Amniotic stem cell (primary cell): ENCODE measurements around the gene RMND5A.
"Not testable (repeated sequence)": the region's sequence is repeated elsewhere in the genome, so short reads cannot be mapped to it uniquely, and the experiment has no call there.

Experiments
- DNase-seq: peaks from one replicate; lab custom pipeline; 2025; lab: John Stamatoyannopoulos, UW

Gene RMND5A

DNA sequence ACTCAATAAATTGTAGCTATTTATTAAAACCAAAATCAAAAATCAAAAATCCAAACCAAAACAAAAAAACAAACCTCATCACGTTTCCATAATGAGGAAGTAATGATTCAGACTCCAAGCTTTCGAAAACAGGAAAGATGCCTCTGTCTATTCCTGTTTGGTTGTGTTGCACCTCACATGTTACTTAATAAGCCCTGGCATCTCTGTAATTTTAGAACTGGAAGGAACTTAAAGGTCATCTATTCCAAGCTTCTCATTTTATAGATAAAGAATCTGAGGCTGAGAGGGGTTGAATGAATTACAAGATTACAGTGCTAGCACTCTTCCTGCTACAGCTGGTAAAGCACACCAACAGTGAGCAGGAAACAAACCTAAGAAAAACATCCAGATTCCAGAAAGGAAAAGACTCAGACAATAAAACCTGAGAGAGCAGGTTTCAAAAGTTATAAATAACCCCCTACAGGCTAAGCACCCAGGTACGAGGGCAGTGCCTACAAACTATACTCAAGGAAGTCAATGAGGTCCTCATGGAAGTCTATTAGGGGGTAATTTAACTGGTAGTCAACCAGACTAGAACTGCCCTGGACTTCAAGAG, 5.4 kb upstream of the RMND5A start:
- not testable (repeated sequence) for DNase-seq

- not testable (repeated sequence) for DNase-seq
Observed at GRCh38 chr2:86719263-86719636, 841 bp upstream of the RMND5A start.

DNA sequence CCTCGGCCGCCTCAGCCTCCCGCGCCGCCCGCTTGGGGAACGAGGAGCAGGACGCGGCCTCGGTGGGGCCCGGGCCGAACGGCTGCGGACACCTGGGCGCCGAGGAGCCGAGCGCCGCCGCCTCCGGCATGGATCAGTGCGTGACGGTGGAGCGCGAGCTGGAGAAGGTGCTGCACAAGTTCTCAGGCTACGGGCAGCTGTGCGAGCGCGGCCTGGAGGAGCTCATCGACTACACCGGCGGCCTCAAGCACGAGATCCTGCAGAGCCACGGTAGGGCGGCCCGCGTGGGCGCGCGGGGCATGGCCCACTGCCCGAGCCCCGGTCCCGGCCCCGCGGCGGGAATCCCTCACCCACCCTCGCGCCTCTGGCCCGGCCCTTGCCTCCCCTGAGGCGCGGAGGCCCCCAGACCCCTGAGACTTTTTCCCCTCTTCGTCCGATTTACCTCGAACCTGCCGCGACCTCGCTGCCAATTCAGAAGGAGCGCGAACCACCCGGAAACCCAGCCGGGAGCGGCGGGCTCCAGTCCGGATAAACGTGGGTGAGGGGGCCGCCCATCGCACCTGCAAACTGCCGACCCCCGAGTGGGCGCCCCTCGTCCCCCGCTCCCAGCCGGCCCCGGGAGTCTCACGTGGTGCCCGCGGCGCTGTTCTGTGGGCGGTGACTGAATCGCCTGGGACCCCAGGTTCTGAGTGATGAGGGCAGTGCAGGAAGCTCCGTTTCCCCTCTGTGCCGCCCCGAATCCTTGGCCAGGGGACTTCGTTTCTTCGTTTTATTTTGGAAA, 639 bp downstream of the RMND5A start:
- DNase-seq, result peak; percentile 7

- DNase-seq, result not testable (repeated sequence)
Observed at GRCh38 chr2:86725706-86726105, 5.6 kb downstream of the RMND5A start.

DNA sequence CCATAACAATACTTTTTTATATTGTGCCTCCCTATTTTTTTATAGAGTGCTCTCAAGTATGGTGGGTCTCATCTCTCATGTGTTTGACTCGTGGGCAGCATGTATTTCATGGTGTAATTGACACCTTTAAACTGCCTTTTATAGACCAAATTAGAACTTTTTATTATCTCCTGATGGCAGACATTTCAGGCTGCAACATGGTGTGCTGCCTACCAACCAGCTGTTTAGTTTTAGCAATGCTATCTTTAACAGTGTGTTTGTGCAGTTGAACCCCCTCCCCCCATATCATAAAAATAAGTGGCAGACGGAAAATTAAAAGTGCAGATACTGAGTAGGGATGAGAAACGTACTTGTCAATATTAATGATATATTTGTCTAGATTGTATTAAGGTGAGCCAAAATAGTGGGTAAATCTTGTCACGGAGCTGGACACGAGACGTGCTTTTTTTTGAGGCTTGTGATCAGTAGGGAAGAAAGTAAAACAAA, 12.0 kb downstream of the RMND5A start:
- DNase-seq, result not testable (repeated sequence)

GRCh38 chr2:86732837-86733236, 12.7 kb downstream of the RMND5A start:
- not testable (repeated sequence) for DNase-seq

DNA sequence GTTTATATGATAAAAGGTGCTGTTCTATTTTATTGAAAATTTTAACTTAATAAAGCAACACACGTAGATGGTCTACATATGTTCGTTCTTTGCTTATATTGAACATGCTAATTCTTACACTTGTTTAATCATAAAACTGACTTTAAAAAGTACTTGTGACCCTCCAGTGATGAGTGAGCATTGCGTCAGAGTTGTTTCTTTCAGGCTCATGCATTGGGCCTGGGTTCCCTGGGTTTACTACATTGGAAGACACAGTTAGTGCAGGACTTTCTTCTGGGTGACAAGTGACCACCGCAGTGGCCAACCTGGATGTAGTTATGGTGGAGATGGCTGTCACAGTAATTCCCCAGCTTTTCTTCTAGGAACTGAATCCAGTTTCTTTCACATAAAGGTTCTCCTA, 13.4 kb downstream of the RMND5A start:
- not testable (repeated sequence) for DNase-seq

DNA sequence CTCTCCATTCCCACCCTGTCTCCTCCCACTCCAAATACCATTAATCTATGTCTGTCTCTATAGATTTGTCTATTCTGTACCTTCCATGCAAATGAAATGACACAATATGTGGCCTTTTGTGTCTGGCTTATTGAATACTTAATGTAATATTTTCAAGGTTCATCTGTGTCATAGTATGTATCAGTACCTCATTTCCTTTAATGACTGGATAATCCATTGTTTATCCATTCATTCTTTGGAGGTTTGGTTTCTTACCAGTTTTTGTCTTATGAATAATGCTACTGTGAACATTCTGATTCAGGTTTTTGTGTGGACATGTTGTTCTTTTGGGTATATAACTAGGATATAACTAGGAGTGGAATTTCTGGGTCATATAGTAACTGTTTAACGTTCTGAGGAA, 14.8 kb downstream of the RMND5A start:
- not testable (repeated sequence) for DNase-seq

GRCh38 chr2:86739485-86739884, 19.4 kb downstream of the RMND5A start:
- DNase-seq, result not testable (repeated sequence)

GRCh38 chr2:86739889-86740288, 19.8 kb downstream of the RMND5A start:
- DNase-seq, result not testable (repeated sequence)

DNA sequence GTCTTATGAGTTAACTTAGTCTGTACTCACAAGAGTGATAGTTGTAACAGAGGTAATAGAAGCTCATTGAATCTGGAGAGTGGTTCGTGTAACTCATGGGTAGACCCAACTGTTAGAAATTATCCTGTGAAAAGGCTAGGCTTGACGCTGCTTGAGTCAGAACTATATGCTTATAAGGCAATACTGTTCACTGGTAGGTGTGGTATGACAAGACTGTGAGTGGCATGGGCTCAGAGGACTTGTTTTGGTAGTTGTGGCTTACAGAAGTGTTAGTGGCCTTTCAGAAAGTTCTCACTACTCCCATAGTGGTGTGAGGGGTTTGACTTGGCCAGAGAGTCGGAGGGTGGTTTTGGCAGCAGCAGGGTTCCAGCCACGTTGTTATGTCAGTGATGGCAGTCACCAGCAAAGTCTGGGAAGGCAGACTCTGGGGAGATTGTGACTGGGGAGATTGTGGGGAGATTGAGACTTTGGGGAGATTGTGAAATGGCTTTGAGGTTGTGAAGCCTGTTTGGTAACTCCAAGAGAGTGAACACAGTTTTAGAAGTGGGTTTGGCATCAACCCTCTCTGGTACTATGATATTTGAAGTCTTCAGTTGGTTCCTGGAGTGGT, 21.9 kb downstream of the RMND5A start:
- not testable (repeated sequence) for DNase-seq

GRCh38 chr2:86744152-86744551, 24.1 kb downstream of the RMND5A start:
- no peak for DNase-seq

GRCh38 chr2:86746939-86747338, 26.8 kb downstream of the RMND5A start:
- no peak for DNase-seq

DNA sequence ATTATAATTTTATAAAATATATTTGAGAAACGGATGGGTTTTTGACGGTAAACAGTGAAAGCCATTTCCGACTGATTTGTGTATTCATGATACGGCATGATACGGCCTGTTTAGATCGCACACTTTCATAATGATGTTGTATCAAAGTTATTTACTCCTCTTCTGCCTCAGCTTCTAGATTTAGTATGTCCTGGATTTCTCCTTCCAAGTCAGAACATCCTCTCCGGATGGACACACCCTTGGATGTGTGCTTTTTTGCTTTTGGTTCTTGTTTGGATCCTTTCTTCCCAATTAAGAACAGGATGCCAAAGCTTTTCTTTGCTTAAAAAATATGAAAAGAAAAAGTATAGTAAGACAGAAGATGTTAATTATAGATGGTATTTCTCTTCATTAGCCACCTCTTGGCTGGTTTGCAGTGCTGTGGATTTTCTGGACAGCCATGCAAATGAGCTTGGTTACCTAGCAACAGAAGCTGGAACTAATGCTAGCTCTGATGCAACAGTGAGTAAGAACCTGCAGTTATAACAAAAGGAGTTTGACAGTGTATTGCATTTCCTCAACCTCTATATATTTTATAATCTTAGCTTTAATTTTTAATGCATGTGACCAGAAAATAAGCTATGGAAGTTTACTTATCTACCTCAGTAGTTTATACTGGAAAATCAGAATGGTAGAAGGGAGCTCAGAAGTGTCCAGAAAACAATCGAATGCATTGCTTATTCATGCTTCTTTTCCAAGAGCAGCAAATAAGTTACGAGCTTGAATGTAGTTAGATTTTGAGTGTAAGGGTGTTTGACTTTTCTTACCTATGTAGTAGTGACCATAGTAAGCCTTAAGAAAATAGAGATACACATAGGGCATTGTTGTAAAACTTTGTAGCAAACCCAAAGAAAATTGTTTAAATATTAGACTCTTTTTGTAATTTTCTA, 27.9 kb downstream of the RMND5A start:
- DNase-seq, result peak; percentile 52

DNA sequence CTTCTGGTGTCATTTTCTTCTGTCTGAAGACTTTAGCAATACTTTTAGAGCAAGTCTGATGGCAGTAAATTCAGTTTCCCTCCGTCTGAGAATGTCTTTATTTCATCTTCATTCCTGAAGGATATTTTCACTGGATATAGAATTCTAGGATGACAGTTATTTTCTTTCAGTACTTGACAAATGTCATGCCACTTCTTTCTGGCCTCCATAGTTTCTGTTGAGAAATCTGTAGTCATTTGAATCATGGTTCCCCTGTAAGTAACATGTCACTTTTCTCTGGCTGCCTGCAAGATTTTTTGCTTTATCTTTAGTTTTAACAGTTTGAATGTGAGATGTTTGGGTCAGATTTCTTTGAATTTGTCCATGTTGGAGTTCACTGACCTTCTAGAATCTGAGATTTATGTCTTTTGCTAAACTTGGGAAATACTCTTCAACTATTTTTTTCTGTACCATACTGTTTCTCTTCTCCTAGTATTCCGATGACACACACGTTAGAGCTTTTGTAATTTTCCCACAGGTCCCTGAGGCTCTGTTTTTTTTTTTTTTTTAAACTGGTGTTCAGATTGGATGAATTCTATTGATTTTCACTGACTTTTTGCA, 30.2 kb downstream of the RMND5A start:
- DNase-seq, result no peak

GRCh38 chr2:86751778-86752177, 31.7 kb downstream of the RMND5A start:
- DNase-seq, result no peak

DNA sequence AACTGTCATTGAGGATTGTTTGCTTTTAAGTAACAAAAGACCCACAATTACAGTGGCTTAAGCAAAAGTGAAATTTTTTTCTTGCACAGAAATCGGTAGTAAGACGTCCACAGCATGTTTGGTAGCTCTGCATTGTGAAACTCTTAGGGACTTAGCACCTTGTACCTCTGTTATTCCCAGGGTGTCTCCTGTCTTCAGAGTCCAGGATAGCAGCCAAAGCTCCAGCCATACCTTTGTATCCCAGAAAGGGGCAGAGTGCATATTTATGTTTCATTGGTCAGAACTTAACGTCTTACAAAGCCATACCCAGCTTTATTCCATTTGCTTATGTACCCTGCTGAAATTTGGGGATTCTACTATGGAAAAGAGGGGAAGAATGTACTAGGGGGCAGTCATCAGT, 32.8 kb downstream of the RMND5A start:
- no peak for DNase-seq

DNA sequence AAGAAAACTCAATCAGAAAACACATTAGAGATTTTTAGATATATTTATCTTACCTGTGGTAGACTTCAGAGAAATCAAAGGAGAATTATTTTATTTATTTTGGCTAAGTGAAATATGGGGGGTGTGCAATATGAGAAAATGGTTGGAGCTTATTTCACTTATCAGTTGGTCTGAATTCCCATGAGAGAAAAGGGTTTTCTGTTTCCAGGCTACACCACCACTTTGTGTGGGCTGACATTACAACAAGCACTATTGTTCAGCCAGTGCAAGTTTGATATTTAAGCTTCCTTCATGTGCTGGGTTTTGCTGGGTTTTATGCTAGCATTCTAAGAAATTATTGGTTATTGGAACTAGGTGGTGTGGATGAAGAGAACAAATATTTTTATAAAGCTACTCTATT, 33.5 kb downstream of the RMND5A start:
- DNase-seq, result no peak

DNA sequence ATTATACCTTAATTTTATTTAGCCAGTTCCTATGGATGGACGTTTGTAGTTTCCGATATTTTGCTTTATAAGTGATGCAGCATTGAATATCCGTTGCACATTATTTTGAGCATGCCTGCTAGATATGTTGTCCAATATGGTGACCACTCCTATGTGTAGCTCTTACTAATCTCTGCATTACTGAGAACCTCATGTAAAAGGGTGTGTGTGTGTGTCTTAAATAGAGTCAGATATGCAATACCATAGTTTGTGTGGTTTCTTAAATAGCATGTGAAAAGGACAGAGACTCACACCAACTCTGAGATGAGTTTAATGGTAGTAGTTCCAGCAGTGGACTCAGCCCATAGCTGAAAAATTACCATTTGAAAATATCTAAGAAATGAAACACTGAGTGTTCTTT, 38.3 kb downstream of the RMND5A start:
- no peak for DNase-seq

GRCh38 chr2:86760371-86760770, 40.3 kb downstream of the RMND5A start:
- DNase-seq, result no peak

GRCh38 chr2:86764661-86765309, 44.7 kb downstream of the RMND5A start:
- no peak for DNase-seq
